ENCODE data around the gene PRKCA. TPM values are rescaled to one million over a fixed set of nuclear protein-coding genes. Genes with fewer than 3 reads are reported as not detected.
A peak's percentile ranks its signal among the peaks of the same experiment; 100 is the strongest.
"Not testable (repeated sequence)": the region's sequence is repeated elsewhere in the genome, so short reads cannot be mapped to it uniquely, and the experiment has no call there.

The PRKCA gene
- polyA plus RNA-seq, 1 experiment: 66.8 TPM

DNA sequence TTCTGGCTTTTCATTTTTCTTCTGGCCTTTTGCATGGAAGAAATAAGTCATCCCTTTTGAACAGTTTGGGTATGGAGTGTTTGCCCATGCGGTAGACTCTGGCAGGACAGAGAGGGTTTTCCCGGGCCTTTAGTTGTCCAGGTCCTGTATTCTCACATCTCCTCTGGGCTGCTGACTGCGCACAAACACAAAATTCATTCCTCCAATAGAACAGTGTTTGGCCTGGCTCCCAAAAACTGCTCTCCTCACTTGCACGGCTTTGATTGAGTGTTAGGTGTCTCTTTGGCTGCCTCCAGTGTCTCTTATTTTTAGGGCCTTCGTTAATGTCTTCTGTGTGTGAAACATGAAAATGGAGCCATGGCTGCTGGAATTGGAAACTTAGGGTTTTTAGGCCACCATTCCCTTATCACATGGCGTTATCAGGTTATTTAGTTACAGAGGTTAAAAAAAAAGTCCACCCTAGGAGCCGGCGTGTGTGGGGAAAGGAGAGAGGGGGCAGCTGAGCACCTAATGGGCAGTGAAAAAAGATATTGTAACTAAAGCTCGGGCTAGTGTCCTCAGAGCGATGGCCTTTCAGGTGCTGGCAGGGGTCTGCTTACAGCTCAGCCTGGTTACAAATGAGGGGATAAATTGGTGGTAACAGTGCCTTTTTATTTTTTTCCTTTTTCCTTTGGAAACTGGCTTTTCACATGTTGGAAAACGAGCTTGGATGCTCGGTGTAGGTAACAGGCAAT lies 47.3 kb downstream of the PRKCA start:
- Histone ChIP-seq H3K9me3 (ENCODE audit: control insufficient read depth, insufficient read depth, low read length) (no peaks in the 10 kb centered on the region), H3K4me3 (ENCODE audit: low read depth, low read length) (no peak overlapping the region), H3K27ac (ENCODE audit: low read depth, low read length) (peak overlapping the region; percentile 25), H3K27me3 (ENCODE audit: control insufficient read depth, insufficient read depth, low read length) (no peaks in the 10 kb centered on the region)
- DNase-seq (ENCODE audit: low read depth, low spot score): no peak
- POLR2A ChIA-PET: interaction anchor here (1.1 kb wide), 1 partner anchor 25 kb away, joined by 4 read pairs; no protein-coding TSS in a partner anchor
- TF ChIP-seq, protein P1, sequence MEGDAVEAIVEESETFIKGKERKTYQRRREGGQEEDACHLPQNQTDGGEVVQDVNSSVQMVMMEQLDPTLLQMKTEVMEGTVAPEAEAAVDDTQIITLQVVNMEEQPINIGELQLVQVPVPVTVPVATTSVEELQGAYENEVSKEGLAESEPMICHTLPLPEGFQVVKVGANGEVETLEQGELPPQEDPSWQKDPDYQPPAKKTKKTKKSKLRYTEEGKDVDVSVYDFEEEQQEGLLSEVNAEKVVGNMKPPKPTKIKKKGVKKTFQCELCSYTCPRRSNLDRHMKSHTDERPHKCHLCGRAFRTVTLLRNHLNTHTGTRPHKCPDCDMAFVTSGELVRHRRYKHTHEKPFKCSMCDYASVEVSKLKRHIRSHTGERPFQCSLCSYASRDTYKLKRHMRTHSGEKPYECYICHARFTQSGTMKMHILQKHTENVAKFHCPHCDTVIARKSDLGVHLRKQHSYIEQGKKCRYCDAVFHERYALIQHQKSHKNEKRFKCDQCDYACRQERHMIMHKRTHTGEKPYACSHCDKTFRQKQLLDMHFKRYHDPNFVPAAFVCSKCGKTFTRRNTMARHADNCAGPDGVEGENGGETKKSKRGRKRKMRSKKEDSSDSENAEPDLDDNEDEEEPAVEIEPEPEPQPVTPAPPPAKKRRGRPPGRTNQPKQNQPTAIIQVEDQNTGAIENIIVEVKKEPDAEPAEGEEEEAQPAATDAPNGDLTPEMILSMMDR (IDR thresholded peaks at IDR 0.05; ENCODE audit: low read depth, low read length): no peak
- CTCF ChIA-PET: interaction anchor here (0.7 kb wide), 1 partner anchor 189 kb away, joined by 3 read pairs; no protein-coding TSS in a partner anchor

DNA sequence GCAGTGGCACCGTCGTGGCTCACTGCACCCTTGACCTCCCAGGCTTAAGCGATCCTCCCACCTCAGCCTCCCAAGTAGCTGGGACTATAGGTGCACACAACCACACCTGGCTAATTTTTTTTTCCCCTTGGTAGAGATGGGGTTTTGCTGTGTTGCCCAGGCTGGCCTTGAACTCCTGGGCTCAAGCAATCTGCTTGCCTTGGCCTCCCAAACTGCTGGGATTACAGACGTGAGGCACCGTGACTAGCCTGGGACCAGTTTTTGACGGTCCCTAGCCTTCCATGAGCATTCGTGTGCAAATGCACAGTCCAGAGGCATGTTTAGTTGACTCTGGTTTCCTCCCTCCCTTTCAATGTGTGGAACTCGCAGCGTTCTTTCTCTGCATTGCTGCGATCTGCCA lies 48.2 kb downstream of the PRKCA start:
- DNase-seq (ENCODE audit: low read depth, low spot score); H3K27me3 ChIP-seq (ENCODE audit: control insufficient read depth, insufficient read depth, low read length); POLR2A ChIA-PET; H3K27ac ChIP-seq (ENCODE audit: low read depth, low read length); H3K9me3 ChIP-seq (ENCODE audit: control insufficient read depth, insufficient read depth, low read length); CTCF ChIA-PET; H3K4me3 ChIP-seq (ENCODE audit: low read depth, low read length): not testable (repeated sequence)

DNA sequence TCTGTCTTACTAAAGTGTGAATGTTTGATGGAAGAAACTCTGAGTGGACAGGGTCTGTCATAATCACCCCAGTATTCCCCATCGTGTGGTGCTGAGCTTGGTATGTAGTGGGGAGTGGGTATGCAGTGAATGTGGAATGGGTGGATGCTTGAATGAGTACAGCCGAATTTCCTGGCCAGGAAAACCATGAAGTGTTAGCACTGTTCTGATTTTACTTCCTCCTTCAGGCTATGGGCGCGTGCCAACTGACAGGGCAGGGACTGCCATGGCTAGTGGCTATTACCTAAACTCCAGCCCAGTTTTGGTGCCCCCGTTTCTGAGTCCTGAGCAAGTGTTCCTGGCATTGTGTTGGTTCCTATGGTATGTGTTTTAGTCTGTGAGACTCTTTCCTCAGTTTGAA lies 48.6 kb downstream of the PRKCA start:
- Histone ChIP-seq H3K9me3 (ENCODE audit: control insufficient read depth, insufficient read depth, low read length) (no peaks in the 10 kb centered on the region), H3K27me3 (ENCODE audit: control insufficient read depth, insufficient read depth, low read length) (no peaks in the 10 kb centered on the region), H3K27ac (ENCODE audit: low read depth, low read length) (no peak overlapping the region), H3K4me3 (ENCODE audit: low read depth, low read length) (no peak overlapping the region)
- ChIA-PET CTCF (no interaction called here), POLR2A (interaction anchor here (0.6 kb wide), 1 partner anchor 10 kb away, joined by 3 read pairs; no protein-coding TSS in a partner anchor)
- no peak for DNase-seq (ENCODE audit: low read depth, low spot score)
- TF ChIP-seq, protein P1 (IDR thresholded peaks at IDR 0.05; ENCODE audit: low read depth, low read length): no peak

DNA sequence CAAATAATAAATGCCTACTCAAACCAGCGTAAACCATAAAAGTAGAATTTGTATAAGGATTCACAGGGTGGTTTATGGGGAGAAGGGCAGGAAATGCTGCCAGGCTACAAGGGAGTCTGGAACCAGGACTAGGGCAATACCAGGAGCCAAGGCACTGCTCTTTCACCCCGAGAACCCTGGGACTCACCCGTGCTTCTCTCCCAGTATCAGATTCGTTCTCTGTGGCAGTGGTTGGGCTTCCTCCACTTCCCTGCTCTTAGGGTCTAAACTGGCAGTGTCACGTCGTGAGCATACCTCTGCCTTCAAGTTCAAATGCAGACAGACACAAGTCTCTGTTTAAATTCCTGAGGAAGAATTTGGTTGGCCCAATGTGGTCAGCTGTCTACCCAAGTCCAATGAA lies 49.3 kb downstream of the PRKCA start:
- ChIA-PET CTCF (interaction anchor here (0.6 kb wide), 1 partner anchor 26 kb away, joined by 3 read pairs; no protein-coding TSS in a partner anchor), POLR2A (no interaction called here)
- TF ChIP-seq, protein P1 (IDR thresholded peaks at IDR 0.05; ENCODE audit: low read depth, low read length): no peak
- H3K4me3 ChIP-seq (ENCODE audit: low read depth, low read length): no peak overlapping the region
- H3K27ac ChIP-seq (ENCODE audit: low read depth, low read length): no peak overlapping the region
- DNase-seq (ENCODE audit: low read depth, low spot score): no peak
- H3K9me3 ChIP-seq (ENCODE audit: control insufficient read depth, insufficient read depth, low read length): no peaks in the 10 kb centered on the region
- H3K27me3 ChIP-seq (ENCODE audit: control insufficient read depth, insufficient read depth, low read length): no peaks in the 10 kb centered on the region

GRCh38 chr17:66353937-66354401 lies 51.6 kb downstream of the PRKCA start:
- H3K4me3 ChIP-seq (ENCODE audit: low read depth, low read length): no peak overlapping the region
- no peaks in the 10 kb centered on the region for H3K9me3 ChIP-seq (ENCODE audit: control insufficient read depth, insufficient read depth, low read length)
- POLR2A ChIA-PET: interaction anchor here (0.7 kb wide), 1 partner anchor 301 kb away, joined by 4 read pairs; no protein-coding TSS in a partner anchor
- H3K27me3 ChIP-seq (ENCODE audit: control insufficient read depth, insufficient read depth, low read length): no peaks in the 10 kb centered on the region
- CTCF ChIA-PET: interaction anchor here (0.5 to 1.2 kb wide), 2 partner anchors 22 to 213 kb away, joined by 3 to 6 read pairs; no protein-coding TSS in a partner anchor
- peak overlapping the region; percentile 58 for H3K27ac ChIP-seq (ENCODE audit: low read depth, low read length)
- TF ChIP-seq, protein P1 (IDR thresholded peaks at IDR 0.05; ENCODE audit: low read depth, low read length): no peak
- DNase-seq (ENCODE audit: low read depth, low spot score): peak; percentile 10
